HCT116 (cell line): ENCODE data around the gene KLHL25. TPM values are rescaled to one million over a fixed set of nuclear protein-coding genes. Genes with fewer than 3 reads are reported as not detected.

Source experiments
- ATAC-seq: fragments of 200-7000 bp; cut with Tn5 transposase; 2 replicates; pipeline ENCODE4 v1.9.1; 2020; ENCODE audit warnings: mild to moderate bottlenecking, moderate library complexity
- BruUV-seq: library from RNA; stranded (reverse); fragments of 400-500 nt; replicated peaks from 2 replicates; lab custom pipeline; 2021; lab: Mats Ljungman, UMichigan
- CTCF ChIA-PET: fragments of 300-600 bp; sonication (Branson Sonifier 250); formaldehyde crosslinking; loops from one replicate; lab custom pipeline; 2021; ENCODE audit warnings: antibody characterized with exemption; lab: Charles Lee
- POLR2A ChIA-PET: fragments of 300-600, 350-600 bp; sonication (Branson Sonifier 250); formaldehyde crosslinking; loops from one replicate; lab custom pipeline; 2021; ENCODE audit warnings: antibody characterized with exemption; lab: Charles Lee
- RAD21 ChIA-PET, 2 experiments: fragments of 300-600 bp; sonication (Branson Sonifier 250); formaldehyde crosslinking; loops; one replicate each; lab custom pipeline; 2023; ENCODE audit warnings: low total read pairs in 2 of 2; ENCODE audit not compliant: uncharacterized antibody in 2 of 2, unreplicated experiment in 2 of 2, low non-redundant PET in 1 of 2; lab: Charles Lee
- DNase-seq: peaks from one replicate; pipeline ENCODE4 v3.0.0-alpha.2; 2010; ENCODE audit warnings: low read depth, low spot score
- H2AFZ ChIP-seq: fragments of 200-600 bp; shearing (Covaris generic), sonication (generic); 2 replicates; pipeline ENCODE4 v1.6.1; 2017; ENCODE audit warnings: low read depth, mixed run types, mixed read lengths, antibody characterized with exemption, low read length; ENCODE audit not compliant: poor library complexity, severe bottlenecking
- H3K27ac ChIP-seq: 2 replicates; pipeline ENCODE4 v1.5.1; 2012; ENCODE audit warnings: low read depth, low read length
- H3K27me3 ChIP-seq: fragments of 200-600 bp; sonication (generic); 2 replicates; pipeline ENCODE4 v1.6.1; 2016; ENCODE audit warnings: mixed run types, low read length, mixed read lengths; ENCODE audit not compliant: insufficient read depth
- H3K36me3 ChIP-seq, 2 experiments: fragments of 200-500 bp in 1 of 2; fragments of 200-600 bp in 1 of 2; sonication (Bioruptor generic) in 1 of 2; sonication (generic) in 1 of 2; 2 replicates each; pipeline versions ENCODE4 v1.5.1 to v1.6.1; 2014 to 2016; ENCODE audit warnings: low read length in 2 of 2, inconsistent platforms in 1 of 2, mixed read lengths in 1 of 2, mixed run types in 1 of 2; ENCODE audit not compliant: insufficient read depth in 2 of 2, control insufficient read depth in 1 of 2
- H3K4me1 ChIP-seq, 2 experiments: fragments of 200-600 bp in 1 of 2; sonication (generic) in 1 of 2; 2 replicates each; pipeline versions ENCODE4 v1.5.1 to v1.6.1; 2012 to 2017; ENCODE audit warnings: low read length in 2 of 2, inconsistent platforms in 1 of 2, mild to moderate bottlenecking in 1 of 2, mixed read lengths in 1 of 2, mixed run types in 1 of 2, moderate library complexity in 1 of 2; ENCODE audit not compliant: insufficient read depth in 2 of 2, control insufficient read depth in 1 of 2
- H3K4me2 ChIP-seq: fragments of 200-600 bp; sonication (generic); 2 replicates; pipeline ENCODE4 v1.6.1; 2017; ENCODE audit warnings: mixed run types, low read length, mixed read lengths
- H3K4me3 ChIP-seq, 2 experiments: fragments of 200-600 bp in 1 of 2; sonication (generic) in 1 of 2; replicated peaks in 1 of 2; 2 replicates each; pipeline ENCODE4 v1.5.1; 2011 to 2016; ENCODE audit warnings: low read length in 2 of 2, control low read depth in 1 of 2, low read depth in 1 of 2, mild to moderate bottlenecking in 1 of 2, mixed read lengths in 1 of 2, mixed run types in 1 of 2
- H3K79me2 ChIP-seq: fragments of 200-600 bp; sonication (generic); 2 replicates; pipeline ENCODE4 v1.6.1; 2017; ENCODE audit warnings: mild to moderate bottlenecking, mixed run types, low read length, moderate library complexity, mixed read lengths; ENCODE audit not compliant: insufficient read depth
- H3K9ac ChIP-seq: fragments of 200-600 bp; sonication (generic); 2 replicates; pipeline ENCODE4 v1.6.1; 2016; ENCODE audit warnings: low read length, mixed read lengths
- H3K9me2 ChIP-seq: fragments of 200-600 bp; sonication (generic), shearing (Covaris generic); 2 replicates; pipeline ENCODE4 v1.6.1; 2017; ENCODE audit warnings: mixed run types, mild to moderate bottlenecking, moderate library complexity; ENCODE audit not compliant: insufficient read depth
- H3K9me3 ChIP-seq, 2 experiments: fragments of 200-500 bp in 1 of 2; fragments of 200-600 bp in 1 of 2; sonication (Bioruptor generic) in 1 of 2; sonication (generic) in 1 of 2; 2 replicates each; pipeline ENCODE4 v1.6.1; 2014 to 2017; ENCODE audit warnings: low read length in 2 of 2, mixed read lengths in 2 of 2, inconsistent platforms in 1 of 2, low read depth in 1 of 2, mild to moderate bottlenecking in 1 of 2, mixed run types in 1 of 2, moderate library complexity in 1 of 2; ENCODE audit not compliant: control insufficient read depth in 1 of 2, insufficient read depth in 1 of 2
- H4K20me1 ChIP-seq: fragments of 200-600 bp; sonication (generic), shearing (Covaris generic); 2 replicates; pipeline ENCODE4 v1.6.1; 2017; ENCODE audit warnings: mixed run types, mild to moderate bottlenecking, moderate library complexity; ENCODE audit not compliant: insufficient read depth
- CBX3 ChIP-seq: IDR thresholded peaks from 2 replicates; pipeline ENCODE4 v1.6.1; 2012; ENCODE audit warnings: low read depth
- CEBPB ChIP-seq: IDR thresholded peaks from 2 replicates; pipeline ENCODE4 v1.6.1; 2012; ENCODE audit warnings: low read depth
- EGR1 ChIP-seq: IDR thresholded peaks from 2 replicates; pipeline ENCODE4 v1.6.1; 2012; ENCODE audit warnings: low read depth
- EZH2 ChIP-seq: fragments of 200-600 bp; sonication (generic); IDR thresholded peaks from 2 replicates; pipeline ENCODE4 v1.6.1; 2017; ENCODE audit warnings: antibody characterized with exemption, mixed run types
- RAD21 ChIP-seq: IDR thresholded peaks from 2 replicates; pipeline ENCODE4 v1.6.1; 2012; ENCODE audit warnings: low read depth, mild to moderate bottlenecking
- TCF7L2 ChIP-seq: IDR thresholded peaks from 2 replicates; pipeline ENCODE4 v1.7.0; 2011; ENCODE audit warnings: borderline replicate concordance, inconsistent platforms; ENCODE audit not compliant: insufficient read depth, insufficient read length; ENCODE audit errors: extremely low read depth
- YY1 ChIP-seq: IDR thresholded peaks from 2 replicates; pipeline ENCODE4 v1.6.1; 2011; ENCODE audit warnings: low read length, low read depth, moderate library complexity, mild to moderate bottlenecking; ENCODE audit not compliant: insufficient replicate concordance; ENCODE audit errors: extremely low read depth
- ZNF274 ChIP-seq: fragments of 200-500 bp; sonication (Bioruptor generic); IDR thresholded peaks from 2 replicates; pipeline ENCODE4 v1.6.1; 2014; ENCODE audit warnings: mild to moderate bottlenecking, low read depth, low read length, inconsistent platforms
- intact Hi-C: fragments of 100-400 bp; cut with micrococcal nuclease; formaldehyde crosslinking; loops from 2 replicates; pipeline ENCODE4 v1.10.0; 2022
- total RNA-seq: library from RNA; stranded (reverse); gene quantifications from one replicate; pipeline ENCODE4 v1.2.1, GENCODE V29; 2021; ENCODE audit not compliant: unreplicated experiment
- TF ChIP-seq, protein P1 (sequence below): IDR thresholded peaks from 2 replicates; pipeline ENCODE4 v1.6.1; 2012
- TF ChIP-seq, protein P2 (sequence below): IDR thresholded peaks from 2 replicates; pipeline ENCODE4 v1.6.1; 2011; ENCODE audit warnings: mild to moderate bottlenecking, low read length, moderate library complexity; ENCODE audit not compliant: insufficient replicate concordance; ENCODE audit errors: extremely low read depth

Gene KLHL25
- total RNA-seq, 1 experiment from 2014 or later: 5.3 TPM

GRCh38 chr15:85837011-85837433 lies 42.3 kb upstream of the KLHL25 start (continued):
- no peak for TF ChIP-seq EZH2
- no peak for TF ChIP-seq YY1
- TF ChIP-seq RAD21: no peak
- TF ChIP-seq TCF7L2: no peak
- TF ChIP-seq, all 23 proteins: peak for 0

- ChIA-PET CTCF (no interaction called here), POLR2A (no interaction called here)
- no peak for TF ChIP-seq ZNF274
- no peak for TF ChIP-seq CBX3
- TF ChIP-seq TCF7L2: no peak
- TF ChIP-seq, protein P1, sequence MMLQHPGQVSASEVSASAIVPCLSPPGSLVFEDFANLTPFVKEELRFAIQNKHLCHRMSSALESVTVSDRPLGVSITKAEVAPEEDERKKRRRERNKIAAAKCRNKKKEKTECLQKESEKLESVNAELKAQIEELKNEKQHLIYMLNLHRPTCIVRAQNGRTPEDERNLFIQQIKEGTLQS: no peak
- TF ChIP-seq, protein P2, sequence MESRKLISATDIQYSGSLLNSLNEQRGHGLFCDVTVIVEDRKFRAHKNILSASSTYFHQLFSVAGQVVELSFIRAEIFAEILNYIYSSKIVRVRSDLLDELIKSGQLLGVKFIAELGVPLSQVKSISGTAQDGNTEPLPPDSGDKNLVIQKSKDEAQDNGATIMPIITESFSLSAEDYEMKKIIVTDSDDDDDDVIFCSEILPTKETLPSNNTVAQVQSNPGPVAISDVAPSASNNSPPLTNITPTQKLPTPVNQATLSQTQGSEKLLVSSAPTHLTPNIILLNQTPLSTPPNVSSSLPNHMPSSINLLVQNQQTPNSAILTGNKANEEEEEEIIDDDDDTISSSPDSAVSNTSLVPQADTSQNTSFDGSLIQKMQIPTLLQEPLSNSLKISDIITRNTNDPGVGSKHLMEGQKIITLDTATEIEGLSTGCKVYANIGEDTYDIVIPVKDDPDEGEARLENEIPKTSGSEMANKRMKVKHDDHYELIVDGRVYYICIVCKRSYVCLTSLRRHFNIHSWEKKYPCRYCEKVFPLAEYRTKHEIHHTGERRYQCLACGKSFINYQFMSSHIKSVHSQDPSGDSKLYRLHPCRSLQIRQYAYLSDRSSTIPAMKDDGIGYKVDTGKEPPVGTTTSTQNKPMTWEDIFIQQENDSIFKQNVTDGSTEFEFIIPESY: no peak
- TF ChIP-seq EGR1: no peak
- no peak for TF ChIP-seq CEBPB
Measured at GRCh38 chr15:85834651-85835050, 39.9 kb upstream of the KLHL25 start.

More at GRCh38 chr15:85834651-85835050, 39.9 kb upstream of the KLHL25 start:
- Histone ChIP-seq H3K9ac (no peak overlapping the region), H3K4me3 (no peak overlapping the region), H3K4me2 (no peak overlapping the region), H3K9me3 (no peaks in the 10 kb centered on the region), H3K27ac (no peak overlapping the region), H3K79me2 (no peaks in the 10 kb centered on the region), H3K27me3 (no peaks in the 10 kb centered on the region), H3K36me3 (no peaks in the 10 kb centered on the region), H3K4me1 (no peaks in the 10 kb centered on the region), H2AFZ (no peak overlapping the region), H4K20me1 (no peaks in the 10 kb centered on the region), H3K9me2 (no peaks in the 10 kb centered on the region)
- intact Hi-C loops: loop anchor here (10.0 kb wide), 1 partner anchor 350 kb away; no protein-coding TSS in a partner anchor
- no TSS peak for BruUV-seq
- DNase-seq: no peak
- ATAC-seq: no peak
- RAD21 ChIA-PET: no interaction called here
